GM23248 (cell line): ENCODE measurements around the gene SIAH2. TPM values are rescaled to one million over a fixed set of nuclear protein-coding genes. Genes with fewer than 3 reads are reported as not detected.

Experiments used
- DNase-seq: peaks from one replicate; pipeline ENCODE4 v3.0.0-alpha.2; 2015
- H2AFZ ChIP-seq: fragments of 200-600 bp; sonication (generic); 2 replicates; pipeline ENCODE4 v1.6.1; 2016; ENCODE audit warnings: antibody characterized with exemption
- H3F3A ChIP-seq: fragments of 200-600 bp; sonication (generic); 2 replicates; pipeline ENCODE4 v1.6.1; 2016; ENCODE audit warnings: mild to moderate bottlenecking, antibody characterized with exemption, mixed run types; ENCODE audit not compliant: insufficient read depth
- H3K27ac ChIP-seq: fragments of 200-600 bp; sonication (generic); 2 replicates; pipeline ENCODE4 v1.5.1; 2016; ENCODE audit warnings: mild to moderate bottlenecking
- H3K27me3 ChIP-seq: fragments of 200-600 bp; sonication (generic); replicated peaks from 2 replicates; pipeline ENCODE4 v1.6.1; 2016; ENCODE audit warnings: mild to moderate bottlenecking; ENCODE audit not compliant: insufficient read depth
- H3K36me3 ChIP-seq: fragments of 200-600 bp; sonication (generic); 2 replicates; pipeline ENCODE4 v1.6.1; 2016; ENCODE audit warnings: low read depth, mild to moderate bottlenecking
- H3K4me1 ChIP-seq: fragments of 200-600 bp; sonication (generic); 2 replicates; pipeline ENCODE4 v1.6.1; 2016; ENCODE audit warnings: mild to moderate bottlenecking; ENCODE audit not compliant: insufficient read depth
- H3K4me2 ChIP-seq: fragments of 200-600 bp; sonication (generic); one replicate; pipeline ENCODE4 v1.6.1; 2016; ENCODE audit warnings: mild to moderate bottlenecking; ENCODE audit not compliant: unreplicated experiment
- H3K4me3 ChIP-seq: fragments of 200-600 bp; sonication (generic); 2 replicates; pipeline ENCODE4 v1.5.1; 2016; ENCODE audit warnings: mild to moderate bottlenecking
- H3K79me2 ChIP-seq: fragments of 200-600 bp; sonication (generic); 2 replicates; pipeline ENCODE4 v1.6.1; 2016; ENCODE audit warnings: mild to moderate bottlenecking; ENCODE audit not compliant: insufficient read depth
- H3K9ac ChIP-seq: fragments of 200-600 bp; sonication (generic); 2 replicates; pipeline ENCODE4 v1.6.1; 2016; ENCODE audit warnings: mild to moderate bottlenecking
- H3K9me2 ChIP-seq: fragments of 200-600 bp; sonication (generic); 2 replicates; pipeline ENCODE4 v1.6.1; 2016; ENCODE audit warnings: mixed run types, mild to moderate bottlenecking, moderate library complexity; ENCODE audit not compliant: insufficient read depth
- H3K9me3 ChIP-seq: fragments of 200-600 bp; sonication (generic); one replicate; pipeline ENCODE4 v1.6.1; 2017; ENCODE audit warnings: low read depth
- H4K20me1 ChIP-seq: fragments of 200-600 bp; sonication (generic); 2 replicates; pipeline ENCODE4 v1.6.0; 2016; ENCODE audit not compliant: insufficient read depth
- EZH2 ChIP-seq: fragments of 200-600 bp; sonication (generic); IDR thresholded peaks from 2 replicates; pipeline ENCODE4 v1.6.1; 2018; ENCODE audit warnings: antibody characterized with exemption, mild to moderate bottlenecking; ENCODE audit not compliant: insufficient read depth, poor library complexity, severe bottlenecking
- EZH2phosphoT487 ChIP-seq: fragments of 200-600 bp; sonication (generic); IDR thresholded peaks from 2 replicates; pipeline ENCODE4 v1.6.1; 2018; ENCODE audit warnings: antibody characterized with exemption, moderate library complexity, mild to moderate bottlenecking, low read depth; ENCODE audit not compliant: insufficient read depth
- WGBS, 2 experiments: methylation state at CpG; one replicate each; pipeline ENCODE4 v1.1.6; 2015 to 2017; ENCODE audit warnings: low lambda C conversion rate in 2 of 2, low coverage in 1 of 2; ENCODE audit errors: missing lambda C conversion rate in 2 of 2; 5-methylcytosine and 5-hydroxymethylcytosine counted together
- in situ Hi-C: fragments of 300-500 bp; cut with MboI; formaldehyde crosslinking; loops from 2 replicates; pipeline ENCODE4 v1.15.0; 2020
- polyA plus RNA-seq: library from polyadenylated mRNA; unstranded; fragments of >200 nt; fragmentation: Nextera tagmentation; extraction: Ambion mirVana; gene quantifications from 2 replicates; pipeline ENCODE4 v1.2.1, GENCODE V29; 2016
- total RNA-seq: library from RNA; depleted of rRNA; stranded (reverse); fragments of >200 nt; shearing (Covaris generic); gene quantifications from 2 replicates; pipeline ENCODE4 v1.2.3, GENCODE V29; 2014

SIAH2 gene
- total and polyA plus RNA-seq, 2 experiments from 2014 or later, result 27.2 to 84.7 TPM

DNA sequence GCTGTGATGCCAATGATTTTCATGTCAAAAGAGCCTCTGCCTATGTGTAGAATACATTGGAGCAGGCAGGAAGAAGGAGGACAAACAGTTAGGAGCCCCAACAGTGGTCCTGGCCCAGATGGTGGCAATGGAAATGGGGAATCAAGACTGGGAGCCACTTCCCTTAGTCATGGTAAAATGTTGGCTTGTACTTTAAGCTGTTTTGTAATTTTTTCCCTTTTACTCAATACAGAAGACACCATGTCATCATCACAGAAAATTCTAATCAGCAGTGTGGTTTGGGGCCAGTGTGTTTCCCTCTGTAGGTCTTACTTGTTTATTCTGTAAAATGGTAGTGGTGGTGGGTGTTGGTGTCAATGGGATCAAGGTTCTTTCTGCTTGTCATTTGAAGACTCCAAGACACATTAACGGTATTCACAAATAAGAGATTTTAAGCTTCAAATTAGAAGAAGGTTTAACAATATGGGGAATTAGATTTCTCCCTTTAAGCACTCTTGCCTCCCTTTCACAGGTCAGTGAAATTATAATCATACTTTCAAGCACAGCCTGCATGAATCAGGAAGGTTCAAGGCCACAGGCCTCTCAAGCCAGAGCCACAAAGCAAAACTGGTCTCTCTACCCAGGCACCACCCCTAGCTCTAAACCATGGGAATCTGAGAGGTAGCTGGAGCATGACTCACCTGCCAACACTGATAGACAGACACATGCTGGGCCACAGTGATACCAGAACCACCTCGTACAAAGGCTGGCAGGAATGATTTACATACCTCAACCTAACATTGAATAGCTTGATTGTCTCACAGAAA, 24.9 kb downstream of the SIAH2 start:
- Histone ChIP-seq H3K79me2 (peaks cover 46% of the 10 kb centered on the region), H2AFZ (no peak overlapping the region), H3K9me2 (no peaks in the 10 kb centered on the region), H3K36me3 (peaks cover 22% of the 10 kb centered on the region; the same call in 1 of the 2 replicates), H3K4me2 (peak overlapping the region; percentile 18), H3K9me3 (no peaks in the 10 kb centered on the region), H3F3A (peaks cover 18% of the 10 kb centered on the region), H3K4me3 (no peak overlapping the region), H3K4me1 (peaks cover 19% of the 10 kb centered on the region), H3K9ac (no peak overlapping the region), H3K27ac (peak overlapping the region; percentile 39), H4K20me1 (peaks cover 10% of the 10 kb centered on the region; the same call in 1 of the 2 replicates), H3K27me3 (no peaks in the 10 kb centered on the region)
- in situ Hi-C loops, result no loop called here
- TF ChIP-seq EZH2phosphoT487 (no peak), EZH2 (no peak)
- 96 to 100% methylated on average over 2 of the region's 2 CpGs for WGBS, 2 experiments
- DNase-seq, result peak; percentile 65

GRCh38 chr3:150736903-150737832, 25.8 kb downstream of the SIAH2 start:
- Histone ChIP-seq H3K9me3 (no peaks in the 10 kb centered on the region), H3K4me3 (no peak overlapping the region), H3F3A (peaks cover 18% of the 10 kb centered on the region), H3K9me2 (no peaks in the 10 kb centered on the region), H3K79me2 (peaks cover 37% of the 10 kb centered on the region), H3K27ac (peak overlapping the region; percentile 39), H3K36me3 (peaks cover 21% of the 10 kb centered on the region; the same call in 1 of the 2 replicates), H3K27me3 (no peaks in the 10 kb centered on the region), H3K4me2 (peak overlapping the region; percentile 18), H3K9ac (no peak overlapping the region), H4K20me1 (0 out of 2 replicates have a peak, but pooled peaks cover 6% of the 10 kb centered on the region), H2AFZ (no peak overlapping the region), H3K4me1 (peaks cover 18% of the 10 kb centered on the region)
- TF ChIP-seq EZH2 (no peak), EZH2phosphoT487 (no peak)
- 82 to 84% methylated on average over 8 of the region's 8 CpGs for WGBS, 2 experiments
- DNase-seq, result peak; percentile 38
- in situ Hi-C loops, result no loop called here

GRCh38 chr3:150736316-150736719, 26.7 kb downstream of the SIAH2 start:
- Histone ChIP-seq H3K4me1 (peaks cover 18% of the 10 kb centered on the region), H3K9me2 (no peaks in the 10 kb centered on the region), H2AFZ (no peak overlapping the region), H3K4me3 (no peak overlapping the region), H3K27ac (no peak overlapping the region), H3K4me2 (no peak overlapping the region), H3K9me3 (no peaks in the 10 kb centered on the region), H3F3A (peaks cover 18% of the 10 kb centered on the region), H3K79me2 (peaks cover 28% of the 10 kb centered on the region), H4K20me1 (0 out of 2 replicates have a peak, but pooled peaks cover 3% of the 10 kb centered on the region), H3K27me3 (no peaks in the 10 kb centered on the region), H3K9ac (no peak overlapping the region), H3K36me3 (peaks cover 13% of the 10 kb centered on the region; the same call in 1 of the 2 replicates)
- no peak for DNase-seq
- in situ Hi-C loops, result no loop called here
- 24 to 25% methylated on average over 2 of the region's 2 CpGs for WGBS, 2 experiments
- TF ChIP-seq EZH2, result no peak
- TF ChIP-seq EZH2phosphoT487, result no peak

GRCh38 chr3:150734795-150735119, 28.2 kb downstream of the SIAH2 start:
- H3K9me2 ChIP-seq, result no peaks in the 10 kb centered on the region
- peaks cover 18% of the 10 kb centered on the region for H3K4me1 ChIP-seq
- H3K27ac ChIP-seq, result no peak overlapping the region
- no peak for DNase-seq
- H3K79me2 ChIP-seq, result peaks cover 13% of the 10 kb centered on the region
- no peaks in the 10 kb centered on the region for H3K9me3 ChIP-seq
- H3K4me3 ChIP-seq, result no peak overlapping the region
- 0 out of 2 replicates have a peak, but pooled peaks cover 4% of the 10 kb centered on the region for H3K36me3 ChIP-seq
- TF ChIP-seq EZH2phosphoT487 (no peak), EZH2 (no peak)
- no peaks in the 10 kb centered on the region for H3K27me3 ChIP-seq
- H3F3A ChIP-seq, result peaks cover 17% of the 10 kb centered on the region
- in situ Hi-C loops, result no loop called here
- WGBS, 2 experiments, result 35 to 40% methylated on average over 1 of the region's 1 CpG
- H4K20me1 ChIP-seq, result no peaks in the 10 kb centered on the region
- no peak overlapping the region for H2AFZ ChIP-seq
- H3K4me2 ChIP-seq, result no peak overlapping the region
- no peak overlapping the region for H3K9ac ChIP-seq
